ENCODE measurements around the gene DPH3. TPM values are rescaled to one million over a fixed set of nuclear protein-coding genes. Genes with fewer than 3 reads are reported as not detected.

Gene DPH3
- total and polyA plus RNA-seq, 10 of the 15 experiments (the other 5 are each of a cell fraction or from before 2014, with no cell fraction given): 10.8 to 71.8 (median 23.4) TPM

- TF ChIP-seq YY1 (IDR thresholded peaks at IDR 0.05; ENCODE audit: low read depth, low read length) (peak; percentile 72; the same call in 1 of the 2 replicates), POLR2AphosphoS5 (IDR thresholded peaks at IDR 0.05; ENCODE audit: low read length) (peak; percentile 73), ZBTB11 (CRISPR knock-in tag; IDR thresholded peaks at IDR 0.05) (peak; percentile 69), MTA2 (IDR thresholded peaks at IDR 0.05; ENCODE audit: low read depth) (no peak), ZNF217 (IDR thresholded peaks at IDR 0.05) (no peak), BHLHE40 (IDR thresholded peaks at IDR 0.05; ENCODE audit: borderline replicate concordance in 1 of 2, low read depth in 2 of 2, low read length in 1 of 2) (peak in 1 of 2 experiments; percentile 26; a peak in 3 of 4 replicates), NR2C2 (IDR thresholded peaks at IDR 0.05; ENCODE audit: borderline replicate concordance, control insufficient read depth, insufficient read length, low read depth) (no peak), KLF5 (IDR thresholded peaks at IDR 0.05; ENCODE audit: partially characterized antibody) (peak; percentile 89), SUZ12 (IDR thresholded peaks at IDR 0.05; ENCODE audit: unreplicated experiment) (no peak), ZNF622 (IDR thresholded peaks at IDR 0.05) (no peak), CHD2 (IDR thresholded peaks at IDR 0.05; ENCODE audit: borderline replicate concordance, low read depth, low read length) (no peak; the same call in 1 of the 2 replicates), SIN3A (IDR thresholded peaks at IDR 0.05; ENCODE audit: low read depth, low read length) (peak; percentile 95), ATF3 (IDR thresholded peaks at IDR 0.05; ENCODE audit: borderline replicate concordance, extremely low read depth, low read depth, low read length) (peak; percentile 98), CHD1 (IDR thresholded peaks at IDR 0.05; ENCODE audit: low read depth, low read length) (peak; percentile 88; the same call in 1 of the 2 replicates), NFYB (IDR thresholded peaks at IDR 0.05; ENCODE audit: insufficient read depth, low read depth, low read length) (peak; percentile 88), NR2C1 (IDR thresholded peaks at IDR 0.05) (peak; percentile 87), NFYA (IDR thresholded peaks at IDR 0.05; ENCODE audit: borderline replicate concordance, low read depth, low read length) (no peak), SREBF1 (IDR thresholded peaks at IDR 0.05; ENCODE audit: low read length) (0 out of 2 replicates have a peak, but pooled peaks have one; percentile 48), KDM1A (IDR thresholded peaks at IDR 0.05; ENCODE audit: borderline replicate concordance) (no peak), YBX1 (IDR thresholded peaks at IDR 0.05) (no peak), TCF7 (IDR thresholded peaks at IDR 0.05; ENCODE audit: borderline replicate concordance) (no peak), BRCA1 (IDR thresholded peaks at IDR 0.05; ENCODE audit: low read depth, low read length) (no peak), NR2F1 (conservative IDR thresholded peaks at IDR 0.05) (peak; percentile 61), JUND (IDR thresholded peaks at IDR 0.05; ENCODE audit: low read depth, low read length) (peak; percentile 60; the same call in 1 of the 2 replicates), BCLAF1 (IDR thresholded peaks at IDR 0.05) (peak; percentile 76; the same call in 1 of the 2 replicates), ZNF274 (IDR thresholded peaks at IDR 0.05; ENCODE audit: insufficient read depth, insufficient read length) (no peak)
Observed at GRCh38 chr3:16264708-16265454, at the start of gene DPH3, which contains the start of gene OXNAD1 (continued).

Data from GM12878 (cell line).